Vagina (tissue), 2 donors: ENCODE data around the gene MYH11.

ENCODE experiments used
- POLR2A ChIP-seq, 2 donors: fragments of 450-650 bp; IDR thresholded peaks; one replicate each; pipeline ENCODE4 v1.6.1; 2017; ENCODE audit warnings: antibody characterized with exemption in 2 of 2, mild to moderate bottlenecking in 2 of 2, moderate library complexity in 2 of 2
- POLR2AphosphoS5 ChIP-seq, 2 donors: sonication (generic); formaldehyde crosslinking; IDR thresholded peaks; one replicate each; pipeline ENCODE4 v1.9.0; 2017; ENCODE audit warnings: antibody characterized with exemption in 2 of 2, mild to moderate bottlenecking in 2 of 2, low read depth in 1 of 2; ENCODE audit not compliant: insufficient read depth in 1 of 2
- TF ChIP-seq, protein P1 (sequence below), 3 experiments: fragments of 450-650 bp in 2 of 3; fragments of 200-600 bp in 1 of 3; sonication (generic) in 1 of 3; IDR thresholded peaks; one replicate each; pipeline ENCODE4 v1.5.1; 2017 to 2019; ENCODE audit warnings: antibody characterized with exemption in 3 of 3, mild to moderate bottlenecking in 2 of 3, moderate library complexity in 2 of 3

DNA sequence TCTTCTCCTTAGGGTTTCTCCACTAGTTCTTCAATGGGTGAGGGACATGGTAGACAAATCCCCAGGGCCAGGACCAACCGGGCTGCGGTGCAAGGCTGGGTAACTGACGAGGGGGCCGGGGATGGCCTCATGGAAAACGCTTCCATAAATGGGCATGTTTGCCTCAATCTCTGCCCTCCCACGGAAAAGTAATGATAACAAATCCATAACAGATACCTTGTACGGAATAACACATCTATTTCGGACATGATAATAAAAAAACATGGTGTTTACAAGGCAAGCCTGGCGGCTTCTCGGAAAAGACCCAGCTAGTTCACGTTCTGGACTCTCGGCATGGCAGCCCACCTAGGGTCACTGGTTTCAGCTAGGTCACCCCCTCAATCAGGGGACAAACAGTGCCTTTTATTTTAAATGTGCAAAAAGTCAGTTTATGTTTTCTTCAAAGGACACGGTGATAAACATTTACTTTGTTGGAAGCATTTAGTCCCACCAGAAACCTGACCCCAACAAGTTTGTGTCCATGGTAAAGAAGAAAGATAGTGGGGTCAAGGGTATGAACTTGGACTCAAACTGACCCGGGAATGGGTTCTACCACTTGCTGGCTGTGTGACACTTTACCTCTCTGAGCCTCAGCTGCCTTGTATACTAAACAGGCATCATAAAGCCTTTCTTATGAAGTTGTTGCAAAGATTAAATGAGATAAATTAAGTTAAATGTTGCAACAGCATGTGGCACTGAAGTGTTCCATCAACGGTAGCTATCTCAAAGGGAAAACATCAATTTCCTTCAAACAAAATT lies 1.7 kb downstream of the MYH11 start:
- TF ChIP-seq POLR2A (IDR thresholded peaks at IDR 0.05) = no peak
- TF ChIP-seq, protein P1, sequence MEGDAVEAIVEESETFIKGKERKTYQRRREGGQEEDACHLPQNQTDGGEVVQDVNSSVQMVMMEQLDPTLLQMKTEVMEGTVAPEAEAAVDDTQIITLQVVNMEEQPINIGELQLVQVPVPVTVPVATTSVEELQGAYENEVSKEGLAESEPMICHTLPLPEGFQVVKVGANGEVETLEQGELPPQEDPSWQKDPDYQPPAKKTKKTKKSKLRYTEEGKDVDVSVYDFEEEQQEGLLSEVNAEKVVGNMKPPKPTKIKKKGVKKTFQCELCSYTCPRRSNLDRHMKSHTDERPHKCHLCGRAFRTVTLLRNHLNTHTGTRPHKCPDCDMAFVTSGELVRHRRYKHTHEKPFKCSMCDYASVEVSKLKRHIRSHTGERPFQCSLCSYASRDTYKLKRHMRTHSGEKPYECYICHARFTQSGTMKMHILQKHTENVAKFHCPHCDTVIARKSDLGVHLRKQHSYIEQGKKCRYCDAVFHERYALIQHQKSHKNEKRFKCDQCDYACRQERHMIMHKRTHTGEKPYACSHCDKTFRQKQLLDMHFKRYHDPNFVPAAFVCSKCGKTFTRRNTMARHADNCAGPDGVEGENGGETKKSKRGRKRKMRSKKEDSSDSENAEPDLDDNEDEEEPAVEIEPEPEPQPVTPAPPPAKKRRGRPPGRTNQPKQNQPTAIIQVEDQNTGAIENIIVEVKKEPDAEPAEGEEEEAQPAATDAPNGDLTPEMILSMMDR (IDR thresholded peaks at IDR 0.05) = no peak
- TF ChIP-seq POLR2AphosphoS5 (IDR thresholded peaks at IDR 0.05; ENCODE audit: insufficient read depth in 1 of 2, low read depth in 1 of 2) = no peak
